ENCODE results near the gene DPEP3. TPM values are rescaled to one million over a fixed set of nuclear protein-coding genes. Genes with fewer than 3 reads are reported as not detected.

The DPEP3 gene
- polyA plus RNA-seq, 3 donors, result 0.20 to 1.8 (median 0.25) TPM

DNA sequence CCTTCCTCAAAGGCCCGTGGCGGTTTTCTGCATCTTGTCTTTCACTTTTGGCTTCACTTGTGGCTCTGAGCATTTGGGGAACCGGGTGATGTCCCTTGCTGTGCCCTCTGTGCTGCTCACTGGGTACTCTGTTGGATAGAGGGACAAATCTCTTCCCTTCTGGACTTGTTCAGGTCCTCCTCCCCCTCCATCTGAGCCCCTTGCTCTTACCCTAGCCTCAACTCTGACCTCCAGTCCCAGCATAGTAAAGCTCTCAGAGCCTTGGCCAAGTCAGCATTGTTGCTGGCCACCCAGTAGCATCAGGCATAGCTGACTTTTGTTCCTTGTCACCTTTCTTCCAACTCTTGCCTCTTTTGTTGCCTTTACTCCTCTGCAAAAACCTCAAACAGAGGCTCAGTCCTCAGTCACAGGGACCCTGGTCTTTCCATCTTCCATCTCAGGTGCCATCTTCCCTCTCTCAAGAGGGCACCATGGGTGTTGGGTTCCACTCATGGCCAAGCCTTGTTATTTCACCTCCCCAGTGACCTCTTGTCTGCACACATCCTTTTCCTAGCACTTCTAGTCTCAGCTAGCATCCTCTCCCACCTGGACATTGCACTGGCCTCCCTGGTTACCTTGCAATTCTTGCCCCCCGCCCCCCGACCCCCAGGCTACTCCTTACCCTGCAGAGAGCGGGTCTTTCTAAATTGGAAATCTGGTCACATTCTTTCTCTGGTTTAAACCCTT is 43.3 kb downstream of the DPEP3 start:
- Mint-ChIP-seq H3K9me3 (peaks cover 0 to 1% (median 0%) of the 10 kb centered on the region in 7 donors), H3K27me3 (ENCODE audit: low read depth in 3 of 3) (peaks cover 0 to 4% (median 0%) of the 10 kb centered on the region in 3 donors), H3K4me3 (peak overlapping the region; percentile 98 to 99), H3K4me1 (peaks cover 36% of the 10 kb centered on the region), H3K36me3 (peaks cover 30 to 53% of the 10 kb centered on the region in 2 donors), H3K27ac (peak overlapping the region; percentile 91 to 98 (median 96))
- Histone ChIP-seq H3K9me3 (replicated peaks in 1 of 2; ENCODE audit: control insufficient read depth in 1 of 2, insufficient read depth in 1 of 2, low read length in 2 of 2) (no peaks in the 10 kb centered on the region), H3K27me3 (ENCODE audit: control insufficient read depth in 2 of 2, insufficient read depth in 2 of 2, low read length in 2 of 2) (no peaks in the 10 kb centered on the region), H3K27ac (ENCODE audit: low read depth in 1 of 2, low read length in 2 of 2) (peak overlapping the region; percentile 89 to 93), H3K36me3 (replicated peaks in 1 of 2; ENCODE audit: control insufficient read depth in 1 of 2, insufficient read depth in 2 of 2, low read length in 2 of 2) (peaks cover 31 to 32% of the 10 kb centered on the region in 2 donors), H2AFZ (ENCODE audit: insufficient read depth, low read depth, low read length, poor library complexity, severe bottlenecking) (peak overlapping the region; percentile 70), H3K4me2 (replicated peaks; ENCODE audit: extremely low read depth, low read length, poor library complexity, severe bottlenecking) (peak overlapping the region; percentile 75), H3K9ac (ENCODE audit: insufficient read depth, low read length, poor library complexity, severe bottlenecking) (peak overlapping the region; percentile 81), H3K4me3 (replicated peaks in 1 of 3; ENCODE audit: low read depth in 2 of 3, low read length in 3 of 3) (peak overlapping the region; percentile 84 to 93 (median 90)), H3K4me1 (ENCODE audit: control insufficient read depth in 1 of 2, insufficient read depth in 2 of 2, low read length in 2 of 2) (peaks cover 29 to 40% of the 10 kb centered on the region in 2 donors), H3K79me2 (ENCODE audit: insufficient read depth, low read length) (peaks cover 30% of the 10 kb centered on the region), H4K20me1 (ENCODE audit: insufficient read depth, low read length) (peaks cover 47% of the 10 kb centered on the region)
- DNase-seq, result peak; percentile 82 to 91 (median 89)
- intact Hi-C loops (cut with micrococcal nuclease), result loop anchor here (5.0 to 10.0 kb wide), 5 partner anchors 45 to 130 kb away; partner anchors contain the start of genes EDC4 (in 1 of the 2), PSKH1 (in 1 of the 2), RANBP10 (in 1 of the 2) and TSNAXIP1 (in 1 of the 2)
- no peak for TF ChIP-seq CTCF (IDR thresholded peaks at IDR 0.05)
- WGBS (ENCODE audit: insufficient coverage), result 36% methylated on average over 4 of the region's 6 CpGs

DNA sequence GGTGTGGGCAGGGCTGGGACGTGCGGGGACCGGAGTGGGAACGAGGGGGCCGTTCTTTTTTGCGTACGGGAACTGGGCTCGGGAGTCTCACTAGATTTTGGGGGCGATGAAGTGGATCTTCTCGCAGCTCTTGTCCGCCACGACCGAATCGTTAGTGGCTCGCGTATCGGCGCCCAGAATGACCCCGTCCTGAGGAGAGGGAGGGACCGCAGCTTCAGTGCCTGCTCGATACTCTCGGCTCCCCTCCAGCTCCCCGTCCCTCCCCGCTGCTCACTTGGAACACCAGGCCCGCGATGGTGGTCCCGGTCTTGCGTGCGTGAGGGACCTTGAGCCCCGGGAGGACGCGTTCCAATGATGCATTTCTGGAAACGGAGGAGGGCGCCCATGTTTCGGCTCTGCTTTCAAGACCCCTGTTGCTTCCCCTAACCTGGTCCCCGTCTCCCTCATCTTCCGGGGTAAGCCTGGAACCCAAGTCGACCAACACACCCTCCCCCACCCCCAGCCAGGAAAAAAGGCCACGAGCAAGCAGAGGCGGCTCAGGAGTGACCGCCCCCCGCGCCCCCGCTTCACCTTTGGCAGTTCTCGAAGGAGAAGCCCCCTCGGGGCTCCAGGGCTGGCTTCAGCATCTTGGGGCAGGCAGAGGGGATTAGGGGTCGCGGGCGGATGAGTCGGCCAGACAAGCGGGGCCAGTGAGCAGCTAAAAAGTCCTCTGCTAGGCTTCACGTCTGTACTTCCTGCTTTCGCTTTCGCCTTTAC is 44.0 kb downstream of the DPEP3 start, which contains the start of gene PSMB10:
PSMB10 (minus strand) TSS at position 727 of the 756 bp plus-strand sequence; CDS start at position 626, 101 bp downstream.
- peak within 1 kb of the TSS; percentile 84 to 93 (median 90) for H3K4me3 ChIP-seq (replicated peaks in 1 of 3; ENCODE audit: low read depth in 2 of 3, low read length in 3 of 3)
- no peaks in the 10 kb centered on the region for H3K9me3 ChIP-seq (replicated peaks in 1 of 2; ENCODE audit: control insufficient read depth in 1 of 2, insufficient read depth in 1 of 2, low read length in 2 of 2)
- H3K27me3 Mint-ChIP-seq (ENCODE audit: low read depth in 3 of 3), result peaks cover 0 to 4% (median 0%) of the 10 kb centered on the region in 3 donors
- no peak for DNase-seq
- H3K27ac Mint-ChIP-seq, result peak within 1 kb of the TSS; percentile 91 to 98 (median 96)
- WGBS (ENCODE audit: insufficient coverage), result 0% methylated on average over 50 of the region's 54 CpGs
- peak within 1 kb of the TSS; percentile 98 to 99 for H3K4me3 Mint-ChIP-seq
- peaks cover 29 to 40% of the 10 kb centered on the region in 2 donors for H3K4me1 ChIP-seq (ENCODE audit: control insufficient read depth in 1 of 2, insufficient read depth in 2 of 2, low read length in 2 of 2)
- TF ChIP-seq CTCF (IDR thresholded peaks at IDR 0.05), result no peak
- H3K27ac ChIP-seq (ENCODE audit: low read depth in 1 of 2, low read length in 2 of 2), result peak within 1 kb of the TSS; percentile 89 to 93
- H3K4me1 Mint-ChIP-seq, result peaks cover 36% of the 10 kb centered on the region
- H4K20me1 ChIP-seq (ENCODE audit: insufficient read depth, low read length), result peaks cover 47% of the 10 kb centered on the region
- peaks cover 30% of the 10 kb centered on the region for H3K79me2 ChIP-seq (ENCODE audit: insufficient read depth, low read length)
- H3K36me3 Mint-ChIP-seq, result peaks cover 28 to 54% of the 10 kb centered on the region in 2 donors
- H2AFZ ChIP-seq (ENCODE audit: insufficient read depth, low read depth, low read length, poor library complexity, severe bottlenecking), result peak within 1 kb of the TSS; percentile 70
- peak within 1 kb of the TSS; percentile 81 for H3K9ac ChIP-seq (ENCODE audit: insufficient read depth, low read length, poor library complexity, severe bottlenecking)
- intact Hi-C loops (cut with micrococcal nuclease), result loop anchor here (5.0 to 10.0 kb wide), 5 partner anchors 44 to 129 kb away; partner anchors contain the start of genes EDC4 (in 1 of the 2), PSKH1 (in 1 of the 2), RANBP10 (in 1 of the 2) and TSNAXIP1 (in 1 of the 2)
- H3K36me3 ChIP-seq (replicated peaks in 1 of 2; ENCODE audit: control insufficient read depth in 1 of 2, insufficient read depth in 2 of 2, low read length in 2 of 2), result peaks cover 33 to 38% of the 10 kb centered on the region in 2 donors
- peaks cover 0 to 1% (median 0%) of the 10 kb centered on the region in 7 donors for H3K9me3 Mint-ChIP-seq
- peak within 1 kb of the TSS; percentile 75 for H3K4me2 ChIP-seq (replicated peaks; ENCODE audit: extremely low read depth, low read length, poor library complexity, severe bottlenecking)
- H3K27me3 ChIP-seq (ENCODE audit: control insufficient read depth in 2 of 2, insufficient read depth in 2 of 2, low read length in 2 of 2), result no peaks in the 10 kb centered on the region

All from CD14-positive monocyte (primary cell).